OCI-LY3 (cell line): ENCODE measurements around the gene SSR4.

ENCODE experiments used
- H2AFZ ChIP-seq: fragments of 200-600, 300-600 bp; shearing (Covaris generic); 2 replicates; pipeline ENCODE4 v1.6.0; 2014; ENCODE audit warnings: antibody characterized with exemption, low read depth, low read length
- H3K27ac ChIP-seq: fragments of 200-600, 300-600 bp; sonication (generic); 2 replicates; pipeline ENCODE4 v1.5.1; 2014; ENCODE audit warnings: mild to moderate bottlenecking, low read length, moderate library complexity, mixed read lengths
- H3K27me3 ChIP-seq: fragments of 200-600, 300-600 bp; sonication (generic); 2 replicates; pipeline ENCODE4 v1.6.1; 2014; ENCODE audit warnings: low read depth, low read length, mixed read lengths
- H3K36me3 ChIP-seq: fragments of 200-600, 300-600 bp; sonication (generic); replicated peaks from 2 replicates; pipeline ENCODE3; 2014; ENCODE audit warnings: low read depth, low read length, mixed read lengths
- H3K4me1 ChIP-seq: fragments of 300-600, 200-600 bp; sonication (generic); 2 replicates; pipeline ENCODE4 v1.6.1; 2014; ENCODE audit warnings: low read length, mixed read lengths
- H3K4me2 ChIP-seq: fragments of 200-600, 300-600 bp; sonication (generic); 2 replicates; pipeline ENCODE4 v1.6.1; 2014; ENCODE audit warnings: low read length, mixed read lengths
- H3K4me3 ChIP-seq: fragments of 300-600, 200-600 bp; sonication (generic); 2 replicates; pipeline ENCODE4 v1.5.1; 2014; ENCODE audit warnings: antibody characterized with exemption, mild to moderate bottlenecking, low read length, moderate library complexity
- H3K79me2 ChIP-seq: fragments of 300-600, 200-600 bp; shearing (Covaris generic); 2 replicates; pipeline ENCODE4 v1.6.1; 2014; ENCODE audit warnings: mild to moderate bottlenecking, low read length, mixed read lengths
- H3K9ac ChIP-seq: fragments of 300-600, 200-600 bp; shearing (Covaris generic); 2 replicates; pipeline ENCODE4 v1.6.0; 2014; ENCODE audit warnings: mild to moderate bottlenecking, low read length, moderate library complexity
- H3K9me3 ChIP-seq: fragments of 200-600, 300-600 bp; shearing (Covaris generic); 2 replicates; pipeline ENCODE4 v1.6.1; 2014; ENCODE audit warnings: low read length, mixed read lengths; ENCODE audit not compliant: insufficient read depth
- H4K20me1 ChIP-seq: fragments of 200-600, 300-600 bp; sonication (generic); 2 replicates; pipeline ENCODE4 v1.6.1; 2016; ENCODE audit warnings: low read length, mixed read lengths; ENCODE audit not compliant: insufficient read depth
- CTCF ChIP-seq: fragments of 200-600, 300-600 bp; sonication (generic); IDR thresholded peaks from 2 replicates; pipeline ENCODE4 v1.5.1; 2014; ENCODE audit warnings: antibody characterized with exemption, low read length, low read depth
- EZH2phosphoT487 ChIP-seq: fragments of 200-600 bp; shearing (Covaris generic); IDR thresholded peaks from 2 replicates; pipeline ENCODE4 v1.6.1; 2018; ENCODE audit warnings: antibody characterized with exemption, mixed run types, low read depth

Gene SSR4

GRCh38 chrX:153845195-153845594, 50.7 kb downstream of the SSR4 start:
- H3K4me1 ChIP-seq, result no peaks in the 10 kb centered on the region
- no peaks in the 10 kb centered on the region for H3K36me3 ChIP-seq
- no peak for TF ChIP-seq EZH2phosphoT487
- H3K9ac ChIP-seq, result no peak overlapping the region
- peaks cover 17% of the 10 kb centered on the region for H3K27me3 ChIP-seq
- H3K4me3 ChIP-seq, result no peak overlapping the region
- no peak overlapping the region for H3K27ac ChIP-seq
- no peaks in the 10 kb centered on the region for H4K20me1 ChIP-seq
- no peaks in the 10 kb centered on the region for H3K79me2 ChIP-seq
- H3K9me3 ChIP-seq, result no peaks in the 10 kb centered on the region
- H2AFZ ChIP-seq, result no peak overlapping the region
- H3K4me2 ChIP-seq, result no peak overlapping the region

GRCh38 chrX:153845842-153846241, 51.4 kb downstream of the SSR4 start:
- Histone ChIP-seq H3K27ac (no peak overlapping the region), H3K4me3 (no peak overlapping the region), H3K4me1 (no peaks in the 10 kb centered on the region), H3K27me3 (peaks cover 17% of the 10 kb centered on the region), H2AFZ (no peak overlapping the region), H3K36me3 (no peaks in the 10 kb centered on the region), H3K79me2 (no peaks in the 10 kb centered on the region), H3K9ac (no peak overlapping the region), H3K9me3 (no peaks in the 10 kb centered on the region), H3K4me2 (no peak overlapping the region), H4K20me1 (no peaks in the 10 kb centered on the region)
- TF ChIP-seq CTCF (no peak), EZH2phosphoT487 (no peak)
